GM19463 (cell line): ENCODE measurements around the gene RABIF.
"Not testable (repeated sequence)": the region's sequence is repeated elsewhere in the genome, so short reads cannot be mapped to it uniquely, and the experiment has no call there.

ENCODE experiments used
- ATAC-seq: cut with Tn5 transposase; IDR thresholded peaks from one replicate; pipeline ENCODE4 v1.9.1; 2021; ENCODE audit warnings: mild to moderate bottlenecking, moderate library complexity; ENCODE audit not compliant: unreplicated experiment

RABIF gene

GRCh38 chr1:202835548-202836072 lies 53.3 kb downstream of the RABIF start:
- ATAC-seq: no peak

GRCh38 chr1:202834771-202835547 lies 54.0 kb downstream of the RABIF start:
- no peak for ATAC-seq

- ATAC-seq: no peak
Observed at GRCh38 chr1:202831906-202832305, 57.0 kb downstream of the RABIF start.

- not testable (repeated sequence) for ATAC-seq
Observed at GRCh38 chr1:202829223-202829622, 59.7 kb downstream of the RABIF start.
